Cardiac fibroblast (primary cell): ENCODE results near the gene NFATC1.

ENCODE experiments used
- DNase-seq, 2 donors: peaks; one replicate each; pipeline versions ENCODE4 v3.0.0 to v3.0.0-alpha.2; 2010; ENCODE audit warnings: low read depth in 2 of 2
- H3K4me3 ChIP-seq, 2 donors: replicated peaks in 1 of 2; 1 replicate in 1 of 2; 2 replicates in 1 of 2; pipeline ENCODE4 v1.5.1; 2011; ENCODE audit warnings: low read depth in 2 of 2, low read length in 2 of 2, mild to moderate bottlenecking in 2 of 2, moderate library complexity in 1 of 2
- CTCF ChIP-seq: IDR thresholded peaks from one replicate; pipeline ENCODE4 v1.5.1; 2011; ENCODE audit warnings: low read depth, mild to moderate bottlenecking, low read length, inconsistent platforms

Gene NFATC1

GRCh38 chr18:79469309-79469708, 73.6 kb downstream of the NFATC1 start:
- DNase-seq, result no peak
- no peak overlapping the region for H3K4me3 ChIP-seq
- TF ChIP-seq CTCF, result no peak

GRCh38 chr18:79469751-79470505, 74.2 kb downstream of the NFATC1 start:
- no peak for DNase-seq
- no peak for TF ChIP-seq CTCF
- no peak overlapping the region for H3K4me3 ChIP-seq

- H3K4me3 ChIP-seq, result no peak overlapping the region
- DNase-seq, result no peak
- no peak for TF ChIP-seq CTCF
Measured at GRCh38 chr18:79470547-79470946, 74.8 kb downstream of the NFATC1 start.

- TF ChIP-seq CTCF, result no peak
- DNase-seq, result no peak
- H3K4me3 ChIP-seq, result no peak overlapping the region
Measured at GRCh38 chr18:79471046-79471445, 75.3 kb downstream of the NFATC1 start.

- no peak for DNase-seq
- no peak overlapping the region for H3K4me3 ChIP-seq
- no peak for TF ChIP-seq CTCF
Measured at GRCh38 chr18:79471597-79471996, 75.9 kb downstream of the NFATC1 start.

GRCh38 chr18:79472176-79472575, 76.4 kb downstream of the NFATC1 start:
- TF ChIP-seq CTCF, result no peak
- DNase-seq, result no peak
- no peak overlapping the region for H3K4me3 ChIP-seq

- no peak for TF ChIP-seq CTCF
- H3K4me3 ChIP-seq, result no peak overlapping the region
- DNase-seq, result no peak
Measured at GRCh38 chr18:79472946-79473345, 77.2 kb downstream of the NFATC1 start.
